ENCODE measurements around the gene TBC1D16. TPM values are rescaled to one million over a fixed set of nuclear protein-coding genes. Genes with fewer than 3 reads are reported as not detected.

TBC1D16 gene
- total and polyA plus RNA-seq, 4 donors = 7.3 to 48.5 (median 16.5) TPM

- H3K9me3 ChIP-seq (ENCODE audit: control insufficient read depth in 4 of 4, insufficient read depth in 3 of 4, low read length in 3 of 4) = peaks cover 0 to 1% (median 0%) of the 10 kb centered on the region in 4 donors
- TF ChIP-seq CTCF (IDR thresholded peaks at IDR 0.05; ENCODE audit: control extremely low read depth, extremely low read depth) = no peak
- H3K9ac ChIP-seq (ENCODE audit: insufficient read depth in 1 of 2, low read length in 2 of 2) = no peak overlapping the region
- DNase-seq (no peak), ATAC-seq (ENCODE audit: insufficient read depth, low FRiP score) (no peak)
- WGBS, 2 donors = 92 to 96% methylated on average over 9 of the region's 9 CpGs
- peaks cover 0 to 4% (median 0%) of the 10 kb centered on the region in 3 donors for H3K27me3 ChIP-seq (ENCODE audit: control insufficient read depth in 3 of 3, insufficient read depth in 3 of 3, low read length in 2 of 3)
- no peak overlapping the region for H3K4me3 ChIP-seq
- no peaks in the 10 kb centered on the region for H3K4me1 ChIP-seq (ENCODE audit: control insufficient read depth in 5 of 5, insufficient read depth in 5 of 5, low read length in 5 of 5)
- no peak overlapping the region for H3K27ac ChIP-seq (ENCODE audit: low read depth in 1 of 2, low read length in 1 of 2)
- H3K36me3 ChIP-seq (ENCODE audit: control insufficient read depth in 4 of 4, insufficient read depth in 4 of 4, low read length in 4 of 4) = no peaks in the 10 kb centered on the region
These were observed 122.2 kb downstream of the TBC1D16 start for GRCh38 chr17:79913451-79913850.

GRCh38 chr17:79912552-79913330, 122.9 kb downstream of the TBC1D16 start:
- TF ChIP-seq CTCF (IDR thresholded peaks at IDR 0.05; ENCODE audit: control extremely low read depth, extremely low read depth) = no peak
- Histone ChIP-seq H3K27ac (ENCODE audit: low read depth in 1 of 2, low read length in 1 of 2) (no peak overlapping the region), H3K9ac (ENCODE audit: insufficient read depth in 1 of 2, low read length in 2 of 2) (no peak overlapping the region), H3K4me1 (ENCODE audit: control insufficient read depth in 5 of 5, insufficient read depth in 5 of 5, low read length in 5 of 5) (peaks cover 0 to 4% (median 0%) of the 10 kb centered on the region in 5 donors), H3K36me3 (ENCODE audit: control insufficient read depth in 4 of 4, insufficient read depth in 4 of 4, low read length in 4 of 4) (no peaks in the 10 kb centered on the region), H3K4me3 (no peak overlapping the region), H3K27me3 (ENCODE audit: control insufficient read depth in 3 of 3, insufficient read depth in 3 of 3, low read length in 2 of 3) (peaks cover 0 to 2% (median 0%) of the 10 kb centered on the region in 3 donors), H3K9me3 (ENCODE audit: control insufficient read depth in 4 of 4, insufficient read depth in 3 of 4, low read length in 3 of 4) (no peaks in the 10 kb centered on the region)
- DNase-seq (no peak), ATAC-seq (ENCODE audit: insufficient read depth, low FRiP score) (no peak)
- 89 to 93% methylated on average over 14 of the region's 14 CpGs for WGBS, 2 donors

- H3K4me3 ChIP-seq = no peak overlapping the region
- no peak for TF ChIP-seq CTCF (IDR thresholded peaks at IDR 0.05; ENCODE audit: control extremely low read depth, extremely low read depth)
- no peak overlapping the region for H3K27ac ChIP-seq (ENCODE audit: low read depth in 1 of 2, low read length in 1 of 2)
- DNase-seq = no peak
- H3K36me3 ChIP-seq (ENCODE audit: control insufficient read depth in 4 of 4, insufficient read depth in 4 of 4, low read length in 4 of 4) = no peaks in the 10 kb centered on the region
- no peak overlapping the region for H3K9ac ChIP-seq (ENCODE audit: insufficient read depth in 1 of 2, low read length in 2 of 2)
- 89 to 92% methylated on average over 20 of the region's 20 CpGs for WGBS, 2 donors
- no peak for ATAC-seq (ENCODE audit: insufficient read depth, low FRiP score)
- peaks cover 0 to 4% (median 0%) of the 10 kb centered on the region in 5 donors for H3K4me1 ChIP-seq (ENCODE audit: control insufficient read depth in 5 of 5, insufficient read depth in 5 of 5, low read length in 5 of 5)
- no peaks in the 10 kb centered on the region for H3K9me3 ChIP-seq (ENCODE audit: control insufficient read depth in 4 of 4, insufficient read depth in 3 of 4, low read length in 3 of 4)
- no peaks in the 10 kb centered on the region for H3K27me3 ChIP-seq (ENCODE audit: control insufficient read depth in 3 of 3, insufficient read depth in 3 of 3, low read length in 2 of 3)
These were observed 124.0 kb downstream of the TBC1D16 start for GRCh38 chr17:79911430-79912399.

All from lung (tissue), 12 donors.